Endothelial cell of umbilical vein (primary cell): ENCODE results near the gene ACE. TPM values are rescaled to one million over a fixed set of nuclear protein-coding genes. Genes with fewer than 3 reads are reported as not detected.
A peak's percentile ranks its signal among the peaks of the same experiment; 100 is the strongest.

Experiments
- BruUV-seq: library from RNA; stranded (reverse); fragments of 400-500 nt; replicated peaks from 2 replicates; lab custom pipeline; 2021; lab: Mats Ljungman, UMichigan
- CTCF ChIA-PET: fragments of 300-600, 350-600 bp; sonication (Branson Sonifier 250); formaldehyde crosslinking; loops from one replicate; lab custom pipeline; 2021; ENCODE audit warnings: antibody characterized with exemption, inconsistent platforms; lab: Charles Lee
- POLR2A ChIA-PET: fragments of 300-600, 350-600 bp; sonication (Branson Sonifier 250); formaldehyde crosslinking; loops from one replicate; lab custom pipeline; 2021; ENCODE audit warnings: antibody characterized with exemption, inconsistent platforms; lab: Charles Lee
- DNase-seq: peaks from one replicate; pipeline ENCODE4 v3.0.0-alpha.2; 2011; ENCODE audit warnings: low read depth, low spot score
- FAIRE-seq: peaks from 2 replicates; lab custom pipeline; 2011; peaks lifted over from hg19 to GRCh38; lab: Jason Lieb, UNC
- H2AFZ ChIP-seq: 2 replicates; pipeline ENCODE4 v1.6.0; 2012; ENCODE audit warnings: low read depth, low read length, control low read depth, inconsistent platforms
- H3K27ac ChIP-seq: 2 replicates; pipeline ENCODE4 v1.5.1; 2011; ENCODE audit warnings: low read depth, mild to moderate bottlenecking, control low read depth, low read length, moderate library complexity; ENCODE audit not compliant: insufficient read depth
- H3K27me3 ChIP-seq, 2 experiments: 2 replicates each; pipeline versions ENCODE4 v1.6.0 to v1.6.1; 2011; ENCODE audit warnings: low read length in 2 of 2, mixed read lengths in 1 of 2; ENCODE audit not compliant: control insufficient read depth in 2 of 2, insufficient read depth in 2 of 2
- H3K36me3 ChIP-seq, 2 experiments: 2 replicates in 1 of 2; 3 replicates in 1 of 2; pipeline ENCODE4 v1.5.1; 2011; ENCODE audit warnings: low read length in 2 of 2, mild to moderate bottlenecking in 1 of 2, moderate library complexity in 1 of 2; ENCODE audit not compliant: control insufficient read depth in 2 of 2, insufficient read depth in 2 of 2; ENCODE audit errors: extremely low read depth in 1 of 2
- H3K4me1 ChIP-seq: 3 replicates; pipeline ENCODE4 v1.5.1; 2011; ENCODE audit warnings: mild to moderate bottlenecking, low read length; ENCODE audit not compliant: control insufficient read depth, insufficient read depth; ENCODE audit errors: extremely low read depth
- H3K4me2 ChIP-seq: 2 replicates; pipeline ENCODE4 v1.6.1; 2011; ENCODE audit warnings: low read length, control low read depth, mixed read lengths; ENCODE audit not compliant: insufficient read depth
- H3K4me3 ChIP-seq, 3 experiments: fragments of 200-600 bp in 1 of 3; sonication (generic), shearing (Covaris generic) in 1 of 3; replicated peaks in 1 of 3; 2 replicates each; pipeline ENCODE4 v1.5.1; 2011 to 2016; ENCODE audit warnings: control low read depth in 3 of 3, low read length in 3 of 3, mild to moderate bottlenecking in 2 of 3, inconsistent platforms in 1 of 3, low read depth in 1 of 3, moderate library complexity in 1 of 3; ENCODE audit not compliant: insufficient read depth in 1 of 3
- H3K79me2 ChIP-seq: 2 replicates; pipeline ENCODE4 v1.6.0; 2012; ENCODE audit warnings: low read length, inconsistent platforms; ENCODE audit not compliant: control insufficient read depth, insufficient read depth
- H3K9ac ChIP-seq: replicated peaks from 2 replicates; pipeline ENCODE3; 2011; ENCODE audit warnings: low read length, control low read depth; ENCODE audit not compliant: insufficient read depth; ENCODE audit errors: extremely low read depth
- H3K9me1 ChIP-seq: replicated peaks from 3 replicates; pipeline ENCODE4 v1.6.0; 2011; ENCODE audit warnings: mild to moderate bottlenecking, low read length; ENCODE audit not compliant: control insufficient read depth, insufficient read depth; ENCODE audit errors: extremely low read depth
- H3K9me3 ChIP-seq: replicated peaks from 2 replicates; pipeline ENCODE4 v1.5.1; 2012; ENCODE audit warnings: low read length, inconsistent platforms; ENCODE audit not compliant: control insufficient read depth, insufficient read depth
- H4K20me1 ChIP-seq: replicated peaks from 2 replicates; pipeline ENCODE3; 2011; ENCODE audit warnings: mild to moderate bottlenecking, low read length; ENCODE audit not compliant: control insufficient read depth, insufficient read depth; ENCODE audit errors: extremely low read depth
- EZH2 ChIP-seq: IDR thresholded peaks from 2 replicates; pipeline ENCODE4 v1.6.1; 2012; ENCODE audit warnings: borderline replicate concordance, low read depth, mild to moderate bottlenecking, moderate library complexity, low read length, inconsistent platforms; ENCODE audit not compliant: severe bottlenecking
- FOS ChIP-seq: IDR thresholded peaks from 2 replicates; pipeline ENCODE4 v1.6.1; 2011; ENCODE audit warnings: mild to moderate bottlenecking, low read length, moderate library complexity, borderline replicate concordance; ENCODE audit not compliant: insufficient read depth
- MYC ChIP-seq: IDR thresholded peaks from one replicate; pipeline ENCODE4 v1.6.1; 2011; ENCODE audit warnings: mild to moderate bottlenecking, low read depth, low read length
- dilution Hi-C: fragments of 300-500 bp; cut with MboI; formaldehyde crosslinking; loops from one replicate; pipeline ENCODE4 v1.15.0; 2019; ENCODE audit warnings: low sequenced_read_pairs; ENCODE audit not compliant: extremely low pct_ligation_motif_present
- intact Hi-C: fragments of 100-400 bp; cut with micrococcal nuclease; formaldehyde crosslinking; loops from one replicate; pipeline ENCODE4 v1.10.0; 2022
- polyA plus RNA-seq, 4 experiments: library from polyadenylated mRNA; depleted of rRNA in 3 of 4; stranded (reverse) in 3 of 4; unstranded in 1 of 4; fragments of >200 nt; gene quantifications; 2 replicates each; pipeline versions ENCODE4 v1.2.1 to v1.2.3, GENCODE V29; 2011 to 2012; ENCODE audit warnings: missing spikeins in 1 of 4
- total RNA-seq: library from RNA; stranded (reverse); gene quantifications from 2 replicates; pipeline ENCODE4 v1.2.3, GENCODE V29; 2021
- TF ChIP-seq, protein P1 (sequence below), 2 donors: IDR thresholded peaks; 1 replicate in 1 of 2; 2 replicates in 1 of 2; pipeline ENCODE4 v1.5.1; 2011; ENCODE audit warnings: low read length in 2 of 2, mild to moderate bottlenecking in 2 of 2, moderate library complexity in 2 of 2, control low read depth in 1 of 2, inconsistent platforms in 1 of 2, low read depth in 1 of 2; ENCODE audit not compliant: insufficient read depth in 1 of 2; ENCODE audit errors: extremely low read depth in 1 of 2

The ACE gene
- total and polyA plus RNA-seq, 2 donors (not counting 3 experiments of a cell fraction or from before 2014, with no cell fraction given), result 63.4 to 207 TPM

GRCh38 chr17:63477480-63478440 is 899 bp downstream of the ACE start:
- H3K4me2 ChIP-seq, result peak overlapping the region; percentile 62
- peak overlapping the region; percentile 41 for H2AFZ ChIP-seq
- H3K9ac ChIP-seq, result peak overlapping the region; percentile 56
- intact Hi-C loops, result no loop called here
- no peaks in the 10 kb centered on the region for H3K9me3 ChIP-seq
- CTCF ChIA-PET, result interaction anchor here (0.6 to 11.1 kb wide), 21 partner anchors 8 to 925 kb away, joined by 3 to 540 read pairs (median 10); partner anchors contain the start of gene CYB561
- FAIRE-seq, result no peak
- POLR2A ChIA-PET, result interaction anchor here (0.5 to 2.2 kb wide), 5 partner anchors 31 to 139 kb away, joined by 3 to 13 read pairs (median 4); partner anchors contain the start of gene CYB561
- DNase-seq, result peak; percentile 23
- H4K20me1 ChIP-seq, result no peaks in the 10 kb centered on the region
- H3K27ac ChIP-seq, result peak overlapping the region; percentile 14
- H3K36me3 ChIP-seq, result peaks cover 0 to 28% of the 10 kb centered on the region in 2 experiments
- TSS peak; percentile 46 for BruUV-seq
- dilution Hi-C loops, result no loop called here
- H3K4me3 ChIP-seq, result peak overlapping the region in 2 of 3 experiments; percentile 54 to 62
- H3K4me1 ChIP-seq, result peaks cover 31% of the 10 kb centered on the region
- no peaks in the 10 kb centered on the region for H3K9me1 ChIP-seq
- TF ChIP-seq EZH2 (no peak), MYC (no peak), FOS (no peak)
- TF ChIP-seq, protein P1, sequence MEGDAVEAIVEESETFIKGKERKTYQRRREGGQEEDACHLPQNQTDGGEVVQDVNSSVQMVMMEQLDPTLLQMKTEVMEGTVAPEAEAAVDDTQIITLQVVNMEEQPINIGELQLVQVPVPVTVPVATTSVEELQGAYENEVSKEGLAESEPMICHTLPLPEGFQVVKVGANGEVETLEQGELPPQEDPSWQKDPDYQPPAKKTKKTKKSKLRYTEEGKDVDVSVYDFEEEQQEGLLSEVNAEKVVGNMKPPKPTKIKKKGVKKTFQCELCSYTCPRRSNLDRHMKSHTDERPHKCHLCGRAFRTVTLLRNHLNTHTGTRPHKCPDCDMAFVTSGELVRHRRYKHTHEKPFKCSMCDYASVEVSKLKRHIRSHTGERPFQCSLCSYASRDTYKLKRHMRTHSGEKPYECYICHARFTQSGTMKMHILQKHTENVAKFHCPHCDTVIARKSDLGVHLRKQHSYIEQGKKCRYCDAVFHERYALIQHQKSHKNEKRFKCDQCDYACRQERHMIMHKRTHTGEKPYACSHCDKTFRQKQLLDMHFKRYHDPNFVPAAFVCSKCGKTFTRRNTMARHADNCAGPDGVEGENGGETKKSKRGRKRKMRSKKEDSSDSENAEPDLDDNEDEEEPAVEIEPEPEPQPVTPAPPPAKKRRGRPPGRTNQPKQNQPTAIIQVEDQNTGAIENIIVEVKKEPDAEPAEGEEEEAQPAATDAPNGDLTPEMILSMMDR (IDR thresholded peaks at IDR 0.05; ENCODE audit: extremely low read depth in 1 of 2, insufficient read depth in 1 of 2, low read depth in 1 of 2, low read length in 2 of 2), result no peak
- no peaks in the 10 kb centered on the region for H3K79me2 ChIP-seq
- no peaks in the 10 kb centered on the region for H3K27me3 ChIP-seq
